ENCODE results near the gene ESPN.

The ESPN gene

GRCh38 chr1:6477039-6477820, 52.7 kb downstream of the ESPN start:
- H3K4me1 ChIP-seq (ENCODE audit: insufficient read depth, insufficient read length), result peaks cover 11% of the 10 kb centered on the region
- DNase-seq (ENCODE audit: low read depth, low spot score), result no peak
- no peak overlapping the region for H3K9ac ChIP-seq (ENCODE audit: insufficient read length, low read depth)
- TF ChIP-seq YY1 (IDR thresholded peaks at IDR 0.05; ENCODE audit: insufficient read depth, insufficient read length) (no peak), ZNF274 (IDR thresholded peaks at IDR 0.05; ENCODE audit: low read depth, low read length) (no peak), SUZ12 (IDR thresholded peaks at IDR 0.05; ENCODE audit: extremely low read depth, insufficient read depth, insufficient read length) (no peak)
- no peaks in the 10 kb centered on the region for H3K27me3 ChIP-seq (ENCODE audit: insufficient read depth, insufficient read length)
- no peaks in the 10 kb centered on the region for H3K9me3 ChIP-seq (ENCODE audit: insufficient read depth, low read length)
- no peak overlapping the region for H3K4me3 ChIP-seq (ENCODE audit: insufficient read length, low read depth)
- H3K36me3 ChIP-seq (ENCODE audit: insufficient read depth, insufficient read length, low read length), result peaks cover 24% of the 10 kb centered on the region

GRCh38 chr1:6481820-6482219, 57.2 kb downstream of the ESPN start:
- Histone ChIP-seq H3K9me3 (ENCODE audit: insufficient read depth, low read length) (no peaks in the 10 kb centered on the region), H3K36me3 (ENCODE audit: insufficient read depth, insufficient read length, low read length) (peaks cover 5% of the 10 kb centered on the region), H3K9ac (ENCODE audit: insufficient read length, low read depth) (no peak overlapping the region), H3K4me1 (ENCODE audit: insufficient read depth, insufficient read length) (peaks cover 5% of the 10 kb centered on the region), H3K27me3 (ENCODE audit: insufficient read depth, insufficient read length) (peaks cover 9% of the 10 kb centered on the region), H3K4me3 (ENCODE audit: insufficient read length, low read depth) (no peak overlapping the region)
- TF ChIP-seq SUZ12 (IDR thresholded peaks at IDR 0.05; ENCODE audit: extremely low read depth, insufficient read depth, insufficient read length) (no peak), YY1 (IDR thresholded peaks at IDR 0.05; ENCODE audit: insufficient read depth, insufficient read length) (no peak), ZNF274 (IDR thresholded peaks at IDR 0.05; ENCODE audit: low read depth, low read length) (no peak)
- DNase-seq (ENCODE audit: low read depth, low spot score), result no peak

GRCh38 chr1:6483017-6483760, 58.6 kb downstream of the ESPN start:
- Histone ChIP-seq H3K27me3 (ENCODE audit: insufficient read depth, insufficient read length) (peaks cover 9% of the 10 kb centered on the region), H3K9me3 (ENCODE audit: insufficient read depth, low read length) (no peaks in the 10 kb centered on the region), H3K4me3 (ENCODE audit: insufficient read length, low read depth) (no peak overlapping the region), H3K36me3 (ENCODE audit: insufficient read depth, insufficient read length, low read length) (peaks cover 5% of the 10 kb centered on the region), H3K4me1 (ENCODE audit: insufficient read depth, insufficient read length) (peaks cover 5% of the 10 kb centered on the region), H3K9ac (ENCODE audit: insufficient read length, low read depth) (no peak overlapping the region)
- TF ChIP-seq SUZ12 (IDR thresholded peaks at IDR 0.05; ENCODE audit: extremely low read depth, insufficient read depth, insufficient read length) (no peak), YY1 (IDR thresholded peaks at IDR 0.05; ENCODE audit: insufficient read depth, insufficient read length) (no peak), ZNF274 (IDR thresholded peaks at IDR 0.05; ENCODE audit: low read depth, low read length) (no peak)
- no peak for DNase-seq (ENCODE audit: low read depth, low spot score)

GRCh38 chr1:6483761-6484117, 59.2 kb downstream of the ESPN start:
- Histone ChIP-seq H3K27me3 (ENCODE audit: insufficient read depth, insufficient read length) (peaks cover 9% of the 10 kb centered on the region), H3K9me3 (ENCODE audit: insufficient read depth, low read length) (no peaks in the 10 kb centered on the region), H3K4me1 (ENCODE audit: insufficient read depth, insufficient read length) (peaks cover 5% of the 10 kb centered on the region), H3K36me3 (ENCODE audit: insufficient read depth, insufficient read length, low read length) (peaks cover 5% of the 10 kb centered on the region), H3K9ac (ENCODE audit: insufficient read length, low read depth) (no peak overlapping the region), H3K4me3 (ENCODE audit: insufficient read length, low read depth) (no peak overlapping the region)
- TF ChIP-seq ZNF274 (IDR thresholded peaks at IDR 0.05; ENCODE audit: low read depth, low read length), result no peak
- no peak for TF ChIP-seq SUZ12 (IDR thresholded peaks at IDR 0.05; ENCODE audit: extremely low read depth, insufficient read depth, insufficient read length)
- no peak for TF ChIP-seq YY1 (IDR thresholded peaks at IDR 0.05; ENCODE audit: insufficient read depth, insufficient read length)
- no peak for DNase-seq (ENCODE audit: low read depth, low spot score)

GRCh38 chr1:6484826-6485167, 60.2 kb downstream of the ESPN start:
- Histone ChIP-seq H3K27me3 (ENCODE audit: insufficient read depth, insufficient read length) (peaks cover 9% of the 10 kb centered on the region), H3K4me1 (ENCODE audit: insufficient read depth, insufficient read length) (peaks cover 15% of the 10 kb centered on the region), H3K9me3 (ENCODE audit: insufficient read depth, low read length) (no peaks in the 10 kb centered on the region), H3K4me3 (ENCODE audit: insufficient read length, low read depth) (peak overlapping the region; percentile 26), H3K9ac (ENCODE audit: insufficient read length, low read depth) (peak overlapping the region; percentile 64), H3K36me3 (ENCODE audit: insufficient read depth, insufficient read length, low read length) (peaks cover 5% of the 10 kb centered on the region)
- DNase-seq (ENCODE audit: low read depth, low spot score), result no peak
- TF ChIP-seq YY1 (IDR thresholded peaks at IDR 0.05; ENCODE audit: insufficient read depth, insufficient read length) (no peak), SUZ12 (IDR thresholded peaks at IDR 0.05; ENCODE audit: extremely low read depth, insufficient read depth, insufficient read length) (no peak), ZNF274 (IDR thresholded peaks at IDR 0.05; ENCODE audit: low read depth, low read length) (no peak)

GRCh38 chr1:6485168-6486101, 60.9 kb downstream of the ESPN start:
- H3K27me3 ChIP-seq (ENCODE audit: insufficient read depth, insufficient read length), result peaks cover 9% of the 10 kb centered on the region
- H3K36me3 ChIP-seq (ENCODE audit: insufficient read depth, insufficient read length, low read length), result peaks cover 5% of the 10 kb centered on the region
- TF ChIP-seq SUZ12 (IDR thresholded peaks at IDR 0.05; ENCODE audit: extremely low read depth, insufficient read depth, insufficient read length), result no peak
- no peak for TF ChIP-seq YY1 (IDR thresholded peaks at IDR 0.05; ENCODE audit: insufficient read depth, insufficient read length)
- TF ChIP-seq ZNF274 (IDR thresholded peaks at IDR 0.05; ENCODE audit: low read depth, low read length), result no peak
- H3K9ac ChIP-seq (ENCODE audit: insufficient read length, low read depth), result peak overlapping the region; percentile 64
- no peaks in the 10 kb centered on the region for H3K9me3 ChIP-seq (ENCODE audit: insufficient read depth, low read length)
- H3K4me3 ChIP-seq (ENCODE audit: insufficient read length, low read depth), result peak overlapping the region; percentile 26
- no peak for DNase-seq (ENCODE audit: low read depth, low spot score)
- peaks cover 15% of the 10 kb centered on the region for H3K4me1 ChIP-seq (ENCODE audit: insufficient read depth, insufficient read length)

Measured in NT2/D1 (cell line).